Activated T-cell treated with anti-CD3 and anti-CD28 coated beads, Interleukin-2, amount 50 U/mL, for 72 hours (primary cell): ENCODE measurements around the gene FIP1L1. TPM values are rescaled to one million over a fixed set of nuclear protein-coding genes. Genes with fewer than 3 reads are reported as not detected.
"Not testable (repeated sequence)": the region's sequence is repeated elsewhere in the genome, so short reads cannot be mapped to it uniquely, and the experiment has no call there.

Experiments
- ATAC-seq, 2 donors: fragments of 150-1000 bp; cut with Tn5 transposase; replicated peaks in 1 of 2; 2 replicates each; pipeline ENCODE4 v1.10.0; 2021; ENCODE audit warnings: moderate library complexity in 2 of 2, mild to moderate bottlenecking in 1 of 2
- DNase-seq, 2 donors: peaks; one replicate each; pipeline ENCODE4 v3.0.0; 2021 to 2022; ENCODE audit warnings: mixed read lengths in 1 of 2
- H3K27ac Mint-ChIP-seq: one replicate; pipeline ENCODE4 v1.8.0; 2022; ENCODE audit warnings: mild to moderate bottlenecking, moderate library complexity, mixed read lengths
- H3K27me3 Mint-ChIP-seq: one replicate; pipeline ENCODE4 v1.8.0; 2022; ENCODE audit warnings: low read depth, mixed read lengths
- H3K36me3 Mint-ChIP-seq, 2 donors: one replicate each; pipeline ENCODE4 v1.8.0; 2022; ENCODE audit warnings: mixed read lengths in 2 of 2, mild to moderate bottlenecking in 1 of 2; ENCODE audit not compliant: insufficient read depth in 2 of 2
- H3K4me1 Mint-ChIP-seq: one replicate; pipeline ENCODE4 v1.8.0; 2022; ENCODE audit warnings: low read depth, mixed read lengths
- H3K4me3 Mint-ChIP-seq, 2 donors: one replicate each; pipeline ENCODE4 v1.8.0; 2022; ENCODE audit warnings: mild to moderate bottlenecking in 2 of 2, mixed read lengths in 2 of 2, moderate library complexity in 2 of 2
- H3K9me3 Mint-ChIP-seq, 2 donors: one replicate each; pipeline ENCODE4 v1.8.0; 2022; ENCODE audit warnings: mixed read lengths in 2 of 2
- total RNA-seq, 2 donors: library from RNA; stranded (reverse); gene quantifications; one replicate each; pipeline ENCODE4 v1.2.3, GENCODE V29; 2022

The FIP1L1 gene
- 100 to 1,000 TPM; 116 to 139 TPM for total RNA-seq

- peaks cover 8 to 10% of the 10 kb centered on the region in 2 donors for H3K36me3 Mint-ChIP-seq
- no peaks in the 10 kb centered on the region for H3K9me3 Mint-ChIP-seq
- peak within 1 kb of the TSS; percentile 96 for H3K4me3 Mint-ChIP-seq
- H3K27me3 Mint-ChIP-seq: no peaks in the 10 kb centered on the region
- ATAC-seq: peak; percentile 96
- peaks cover 43% of the 10 kb centered on the region for H3K4me1 Mint-ChIP-seq
- DNase-seq: peak; percentile 94 to 96
- peak within 1 kb of the TSS; percentile 98 for H3K27ac Mint-ChIP-seq
Measured at GRCh38 chr4:53377319-53378170, at the start of gene FIP1L1. Gene FIP1L1 (plus strand): TSS chr4:53377641. CDS start chr4:53377839, 198 bp downstream.

- H3K9me3 Mint-ChIP-seq, ATAC-seq, H3K4me1 Mint-ChIP-seq, H3K4me3 Mint-ChIP-seq, DNase-seq, H3K27me3 Mint-ChIP-seq, H3K27ac Mint-ChIP-seq: not testable (repeated sequence)
- H3K36me3 Mint-ChIP-seq: peaks cover 6 to 18% of the 10 kb centered on the region in 2 donors
Measured at GRCh38 chr4:53334916-53335315, 42.5 kb upstream of the FIP1L1 start.

- H3K9me3 Mint-ChIP-seq: peaks cover 3 to 13% of the 10 kb centered on the region in 2 donors
- H3K27ac Mint-ChIP-seq, H3K4me3 Mint-ChIP-seq, H3K4me1 Mint-ChIP-seq, DNase-seq, ATAC-seq, H3K27me3 Mint-ChIP-seq: not testable (repeated sequence)
- H3K36me3 Mint-ChIP-seq: peaks cover 21 to 38% of the 10 kb centered on the region in 2 donors
Measured at GRCh38 chr4:53340145-53340544, 37.3 kb upstream of the FIP1L1 start.

GRCh38 chr4:53346392-53346791, 31.0 kb upstream of the FIP1L1 start:
- not testable (repeated sequence) for H3K4me1 Mint-ChIP-seq, H3K4me3 Mint-ChIP-seq, H3K27me3 Mint-ChIP-seq, DNase-seq, H3K27ac Mint-ChIP-seq, ATAC-seq, H3K9me3 Mint-ChIP-seq
- peaks cover 30 to 47% of the 10 kb centered on the region in 2 donors for H3K36me3 Mint-ChIP-seq

- Mint-ChIP-seq H3K9me3 (peaks cover 3 to 4% of the 10 kb centered on the region in 2 donors), H3K4me1 (peaks cover 7% of the 10 kb centered on the region), H3K4me3 (no peak overlapping the region), H3K27me3 (no peaks in the 10 kb centered on the region), H3K36me3 (peaks cover 27 to 46% of the 10 kb centered on the region in 2 donors), H3K27ac (no peak overlapping the region)
- DNase-seq (no peak), ATAC-seq (no peak)
Measured at GRCh38 chr4:53346920-53347852, 30.3 kb upstream of the FIP1L1 start.

- Mint-ChIP-seq H3K27ac (no peak overlapping the region), H3K9me3 (peaks cover 2 to 3% of the 10 kb centered on the region in 2 donors), H3K4me1 (peaks cover 7% of the 10 kb centered on the region), H3K36me3 (peaks cover 23 to 45% of the 10 kb centered on the region in 2 donors), H3K4me3 (no peak overlapping the region), H3K27me3 (no peaks in the 10 kb centered on the region)
- no peak for DNase-seq
- no peak for ATAC-seq
Measured at GRCh38 chr4:53348046-53348445, 29.4 kb upstream of the FIP1L1 start.

GRCh38 chr4:53349091-53349491, 28.4 kb upstream of the FIP1L1 start:
- Mint-ChIP-seq H3K27me3 (no peaks in the 10 kb centered on the region), H3K9me3 (peaks cover 0 to 2% of the 10 kb centered on the region in 2 donors), H3K4me3 (no peak overlapping the region), H3K27ac (no peak overlapping the region), H3K4me1 (peaks cover 7% of the 10 kb centered on the region), H3K36me3 (peaks cover 20 to 47% of the 10 kb centered on the region in 2 donors)
- no peak for ATAC-seq
- DNase-seq: no peak

GRCh38 chr4:53354012-53354722, 23.3 kb upstream of the FIP1L1 start:
- Mint-ChIP-seq H3K27me3 (no peaks in the 10 kb centered on the region), H3K4me3 (no peak overlapping the region), H3K9me3 (peaks cover 0 to 1% of the 10 kb centered on the region in 2 donors), H3K4me1 (peaks cover 19% of the 10 kb centered on the region), H3K27ac (no peak overlapping the region), H3K36me3 (peaks cover 8 to 26% of the 10 kb centered on the region in 2 donors)
- no peak for DNase-seq
- ATAC-seq: no peak

GRCh38 chr4:53355930-53356521, 21.4 kb upstream of the FIP1L1 start:
- H3K27ac Mint-ChIP-seq: no peak overlapping the region
- no peak for DNase-seq
- H3K9me3 Mint-ChIP-seq: peaks cover 0 to 1% of the 10 kb centered on the region in 2 donors
- ATAC-seq: no peak
- H3K36me3 Mint-ChIP-seq: peaks cover 2 to 15% of the 10 kb centered on the region in 2 donors
- H3K27me3 Mint-ChIP-seq: no peaks in the 10 kb centered on the region
- H3K4me3 Mint-ChIP-seq: no peak overlapping the region
- peaks cover 28% of the 10 kb centered on the region for H3K4me1 Mint-ChIP-seq

- Mint-ChIP-seq H3K4me3 (peak overlapping the region in 1 of 2 donors; percentile 16), H3K27me3 (no peaks in the 10 kb centered on the region), H3K9me3 (no peaks in the 10 kb centered on the region), H3K36me3 (peaks cover 2 to 8% of the 10 kb centered on the region in 2 donors), H3K4me1 (peaks cover 61% of the 10 kb centered on the region), H3K27ac (no peak overlapping the region)
- DNase-seq (no peak), ATAC-seq (no peak)
Measured at GRCh38 chr4:53361451-53361850, 16.0 kb upstream of the FIP1L1 start.

GRCh38 chr4:53362093-53362492, 15.3 kb upstream of the FIP1L1 start:
- H3K27me3 Mint-ChIP-seq: no peaks in the 10 kb centered on the region
- H3K4me1 Mint-ChIP-seq: peaks cover 66% of the 10 kb centered on the region
- peaks cover 2 to 8% of the 10 kb centered on the region in 2 donors for H3K36me3 Mint-ChIP-seq
- DNase-seq (no peak), ATAC-seq (no peak)
- peak overlapping the region; percentile 79 for H3K27ac Mint-ChIP-seq
- peak overlapping the region; percentile 39 to 73 for H3K4me3 Mint-ChIP-seq
- no peaks in the 10 kb centered on the region for H3K9me3 Mint-ChIP-seq

- ATAC-seq (no peak), DNase-seq (no peak)
- peaks cover 0 to 3% of the 10 kb centered on the region in 2 donors for H3K9me3 Mint-ChIP-seq
- peaks cover 76% of the 10 kb centered on the region for H3K4me1 Mint-ChIP-seq
- peak overlapping the region; percentile 63 for H3K27ac Mint-ChIP-seq
- peaks cover under 1% of the 10 kb centered on the region for H3K27me3 Mint-ChIP-seq
- H3K4me3 Mint-ChIP-seq: peak overlapping the region; percentile 93 to 99
- peaks cover 2 to 8% of the 10 kb centered on the region in 2 donors for H3K36me3 Mint-ChIP-seq
Measured at GRCh38 chr4:53364624-53365023, 12.8 kb upstream of the FIP1L1 start.
